GM21737 (cell line): Measurements from ENCODE around the gene ECE1.

Experiments
- ATAC-seq: cut with Tn5 transposase; IDR thresholded peaks from one replicate; pipeline ENCODE4 v1.9.1; 2021; ENCODE audit warnings: mild to moderate bottlenecking, moderate library complexity; ENCODE audit not compliant: unreplicated experiment

ECE1 gene

DNA sequence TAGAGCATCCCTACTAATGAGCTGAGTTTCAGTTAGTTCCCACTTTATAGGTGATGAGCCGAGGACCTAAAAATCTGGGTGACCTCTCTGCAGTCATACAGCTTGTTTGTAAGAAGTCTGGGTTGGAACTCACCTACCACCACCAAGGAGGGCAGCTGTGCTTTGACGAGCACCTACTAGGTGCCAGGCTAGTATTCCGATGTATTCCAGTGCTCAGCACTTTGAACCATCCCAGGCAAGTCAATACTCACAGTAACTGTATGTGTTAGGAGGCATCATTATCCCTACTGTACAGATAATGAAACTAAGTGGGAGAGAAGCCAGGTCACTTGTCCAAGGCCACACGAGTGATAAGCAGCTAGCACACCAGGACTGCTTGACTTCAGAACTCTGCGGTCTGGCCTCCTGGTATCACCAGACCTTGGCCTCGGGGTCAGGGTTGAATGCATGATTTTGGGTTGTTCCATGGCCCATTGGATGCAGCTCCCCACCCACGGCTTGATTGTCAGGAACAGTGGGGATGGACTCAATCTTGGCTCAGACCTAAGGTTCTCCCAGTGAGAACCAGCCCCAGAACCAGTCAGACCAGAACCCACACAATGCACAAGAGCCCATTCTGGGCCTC, 20.7 kb downstream of the ECE1 start:
- ATAC-seq: no peak

DNA sequence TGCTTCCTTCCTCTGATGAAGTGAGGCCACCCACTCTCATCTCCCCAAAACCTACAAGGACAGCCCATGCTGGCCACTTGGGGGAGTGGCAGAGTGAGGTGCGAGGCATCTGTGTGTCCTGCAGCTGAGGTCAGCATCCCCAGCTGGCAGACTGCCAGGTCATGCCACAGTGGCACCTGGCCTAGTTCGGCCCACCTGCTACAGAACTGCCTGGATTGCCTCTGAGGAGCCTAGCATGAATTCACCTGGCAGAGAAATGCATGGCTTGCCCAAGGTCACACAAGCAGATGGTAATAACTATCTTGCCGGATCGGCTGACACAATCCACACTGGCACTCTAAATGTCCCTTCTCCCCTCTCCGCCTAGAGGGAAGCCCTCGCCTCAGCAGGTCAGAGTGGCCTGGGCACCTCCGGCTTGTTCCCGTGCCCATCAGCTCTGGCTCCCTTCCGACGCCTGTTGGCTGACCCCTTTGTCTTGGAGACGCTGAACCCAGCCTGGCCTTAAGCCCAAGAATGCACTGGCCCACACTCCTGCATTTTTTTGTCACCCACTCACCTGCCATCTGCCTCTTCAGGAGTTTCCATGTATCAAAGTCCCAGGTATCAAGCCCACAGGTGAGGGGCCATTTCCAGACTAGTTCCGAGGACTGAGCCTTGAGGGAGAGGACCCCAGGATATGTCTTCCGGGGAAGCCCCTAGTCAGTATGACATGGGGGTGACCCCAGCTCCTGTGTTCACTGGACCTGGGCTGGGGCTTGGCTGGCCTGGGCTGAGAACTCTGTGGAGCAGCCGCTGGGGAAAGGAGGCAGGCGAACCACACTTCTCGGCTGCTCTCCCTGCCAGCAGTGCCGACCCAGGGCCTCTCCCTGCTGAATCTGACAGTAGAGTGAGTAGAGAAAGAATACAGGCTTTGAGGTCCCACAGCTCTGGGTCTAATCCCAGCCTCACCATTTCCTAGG, 21.7 kb downstream of the ECE1 start:
- no peak for ATAC-seq

DNA sequence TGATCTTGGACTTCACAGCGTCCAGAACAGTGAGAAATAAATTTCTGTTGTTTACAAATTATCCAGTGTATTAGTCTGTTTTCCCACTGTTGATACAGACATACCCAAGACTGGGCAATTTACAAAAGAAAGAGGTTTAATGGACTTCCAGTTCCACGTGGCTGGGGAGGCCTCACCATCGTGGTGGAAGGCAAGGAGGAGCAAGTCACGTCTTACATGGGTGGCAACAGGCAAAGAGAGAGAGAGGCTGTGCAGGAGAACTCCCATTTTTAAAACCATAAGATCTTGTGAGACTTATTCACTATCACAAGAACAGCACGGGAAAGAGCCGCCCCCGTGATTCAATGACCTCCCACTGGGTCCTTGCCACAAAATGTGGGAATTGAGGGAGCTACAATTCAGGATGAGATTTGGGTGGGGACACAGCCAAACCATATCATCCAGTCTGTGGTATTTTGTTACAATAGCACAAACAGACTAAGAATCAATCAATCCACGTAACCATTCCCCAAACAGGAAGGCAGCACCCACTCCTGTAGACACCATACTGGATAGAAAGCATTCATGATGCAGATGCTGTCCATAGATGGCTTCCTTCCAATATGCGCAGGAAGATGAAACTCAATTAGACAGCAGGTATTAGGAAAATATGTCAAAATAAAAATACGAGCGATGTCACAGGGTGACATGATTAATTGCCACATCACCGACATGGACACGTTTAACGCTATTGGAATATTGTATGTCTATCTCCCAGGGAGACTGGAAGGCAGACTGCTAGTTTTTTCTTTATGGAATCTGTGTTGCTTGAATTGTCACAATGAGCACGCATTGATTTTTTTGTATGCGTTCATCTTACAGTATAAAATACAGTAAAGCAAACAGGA, 22.8 kb downstream of the ECE1 start:
- no peak for ATAC-seq

DNA sequence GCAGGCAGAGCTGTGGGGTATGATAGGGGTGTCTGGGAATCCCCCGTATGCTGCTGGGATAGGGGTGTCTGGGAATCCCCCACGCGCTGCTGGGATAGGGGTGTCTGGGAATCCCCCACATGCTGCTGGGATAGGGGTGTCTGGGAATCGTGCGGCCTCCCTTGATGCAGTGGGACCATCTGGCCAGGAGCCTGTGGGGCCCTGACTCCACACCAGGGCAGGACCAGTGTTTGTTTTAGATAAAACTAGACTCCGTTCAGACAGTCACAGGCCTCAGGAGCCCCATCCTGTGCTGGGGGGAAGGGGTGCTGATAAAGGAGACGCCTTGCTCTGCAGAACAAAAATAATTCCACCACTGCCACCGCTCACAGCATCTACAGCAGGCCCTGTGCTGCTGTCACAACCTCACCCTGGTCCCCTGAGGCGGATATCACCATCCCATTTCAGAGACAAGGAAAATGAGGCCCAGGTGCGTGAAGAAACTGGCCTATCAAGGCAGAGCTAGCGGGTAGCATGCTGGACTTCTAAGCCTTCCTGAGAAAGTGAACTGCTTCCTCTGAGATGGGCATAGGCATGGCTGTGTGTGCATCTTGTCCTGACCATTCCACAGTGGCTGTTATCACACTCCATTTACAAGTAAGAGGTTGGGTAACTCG, 24.0 kb downstream of the ECE1 start:
- no peak for ATAC-seq

DNA sequence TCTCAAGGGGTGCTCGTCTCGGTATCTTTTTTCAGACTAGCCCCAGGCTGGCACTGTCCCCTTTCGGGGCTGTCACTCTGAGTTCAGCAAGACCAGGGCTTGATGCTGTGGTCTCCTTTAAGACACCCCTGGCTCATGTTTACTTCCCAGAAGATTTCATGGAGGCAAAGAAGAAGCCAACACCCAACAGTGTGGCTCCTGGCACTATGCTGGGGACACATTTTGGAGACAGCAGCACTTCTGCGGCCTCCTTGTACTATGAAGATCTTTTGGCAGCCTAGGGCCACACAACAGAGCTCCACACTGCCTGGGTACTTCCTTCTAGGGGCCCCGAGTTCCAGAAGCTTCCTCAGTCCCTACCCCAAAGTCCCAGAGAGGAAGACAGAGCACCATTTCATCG, 24.6 kb downstream of the ECE1 start:
- ATAC-seq: no peak

DNA sequence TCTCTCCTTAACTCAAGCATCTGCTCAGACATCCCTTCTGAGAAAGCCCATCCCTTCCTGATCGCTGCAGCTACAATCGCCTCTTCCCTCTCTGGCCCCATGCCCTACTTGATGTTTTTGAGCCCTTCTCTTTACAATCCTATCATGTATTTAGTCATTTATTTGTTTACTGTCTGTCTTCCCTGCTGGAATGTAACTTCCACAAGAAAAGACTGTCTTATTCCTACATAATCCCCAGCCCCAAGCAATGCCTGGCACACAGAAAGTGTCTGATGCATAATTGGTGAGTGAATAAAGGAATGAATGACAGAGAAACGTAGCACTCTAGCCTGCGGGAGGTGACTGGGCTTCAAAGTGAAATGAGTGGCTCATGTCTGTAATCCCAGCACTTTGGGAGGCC, 25.4 kb downstream of the ECE1 start:
- no peak for ATAC-seq

DNA sequence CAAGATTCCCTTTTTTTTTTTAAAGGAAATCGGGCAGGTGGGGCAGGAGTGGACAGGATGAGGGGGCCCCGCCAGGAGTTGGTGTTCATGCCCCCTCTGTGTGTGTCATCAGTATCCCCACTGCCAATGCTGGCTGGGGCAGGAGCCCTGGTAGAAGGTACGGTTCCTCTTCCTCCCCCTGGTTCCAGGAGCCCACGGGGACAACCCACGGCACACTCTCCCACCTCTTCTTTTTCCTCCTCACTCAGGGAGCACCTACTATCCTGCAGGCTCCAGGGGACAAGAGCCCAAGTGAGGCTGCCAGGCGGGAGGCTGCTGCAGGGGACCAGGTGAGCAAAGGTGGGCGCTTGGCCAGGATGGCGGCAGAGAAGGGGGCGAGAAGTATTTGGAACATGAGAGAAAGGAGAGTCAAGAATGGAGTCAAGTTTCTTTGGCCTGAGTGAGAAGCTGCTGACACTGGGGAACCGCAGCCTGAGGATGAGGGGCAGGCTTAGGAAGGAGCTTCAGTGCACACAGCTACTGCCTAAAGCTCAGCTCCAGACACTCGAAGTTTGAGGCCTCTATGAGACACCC, 26.5 kb downstream of the ECE1 start:
- ATAC-seq: no peak

DNA sequence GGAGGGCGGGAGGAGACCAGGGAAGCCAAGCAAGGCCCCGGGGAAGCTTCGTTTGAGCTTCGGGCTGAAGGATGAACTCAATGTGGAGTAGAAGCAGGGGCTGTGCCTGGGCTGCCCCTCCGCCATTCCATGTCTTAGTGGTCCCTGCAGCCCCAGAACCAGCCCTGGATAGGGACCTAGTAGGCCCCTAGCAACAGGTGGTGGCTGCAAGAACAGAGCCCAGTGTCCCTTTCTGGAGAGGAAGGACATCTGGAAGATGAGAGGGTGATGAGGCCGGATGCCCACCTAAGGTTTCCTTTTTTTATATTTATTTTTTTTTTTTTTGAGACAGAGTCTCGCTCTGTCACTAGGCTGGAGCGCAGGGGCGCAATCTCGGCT, 27.2 kb downstream of the ECE1 start:
- ATAC-seq: no peak

DNA sequence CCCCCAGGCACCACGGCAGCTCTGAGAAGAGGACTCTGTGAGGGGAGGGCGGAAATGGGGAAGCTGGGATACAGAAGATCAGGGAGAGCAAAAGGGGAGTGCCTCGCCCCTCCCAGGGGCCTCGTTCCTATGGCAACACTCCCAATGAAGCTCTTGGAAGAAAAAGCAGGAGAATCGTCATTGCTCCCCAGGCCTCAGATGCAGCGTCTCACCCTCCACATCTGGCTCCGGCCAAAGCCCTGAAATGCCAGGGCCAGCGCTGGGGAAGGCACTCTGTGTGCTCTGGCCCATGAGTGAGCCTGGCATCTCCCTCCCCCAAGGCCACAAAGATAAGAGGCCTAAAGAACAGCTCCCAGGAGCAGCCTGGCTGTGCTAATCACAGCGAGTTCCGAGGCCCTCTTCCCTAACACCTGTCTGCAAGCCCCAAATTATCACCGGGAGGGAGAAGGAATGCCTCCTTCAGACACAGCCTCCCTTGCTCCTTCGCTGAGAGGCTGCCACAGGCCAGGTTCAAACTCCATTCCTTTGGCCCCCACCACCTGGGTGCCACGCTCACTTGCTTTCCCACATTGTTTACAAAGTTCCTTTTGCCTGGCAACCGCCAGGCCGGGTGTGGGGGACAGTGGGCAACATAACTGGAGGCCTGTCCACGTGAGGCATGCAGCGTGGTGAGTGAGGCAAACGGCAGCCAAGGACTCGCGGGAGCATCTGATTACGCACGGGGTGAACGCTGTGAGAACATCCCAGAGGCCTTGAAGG, 27.8 kb downstream of the ECE1 start:
- no peak for ATAC-seq

DNA sequence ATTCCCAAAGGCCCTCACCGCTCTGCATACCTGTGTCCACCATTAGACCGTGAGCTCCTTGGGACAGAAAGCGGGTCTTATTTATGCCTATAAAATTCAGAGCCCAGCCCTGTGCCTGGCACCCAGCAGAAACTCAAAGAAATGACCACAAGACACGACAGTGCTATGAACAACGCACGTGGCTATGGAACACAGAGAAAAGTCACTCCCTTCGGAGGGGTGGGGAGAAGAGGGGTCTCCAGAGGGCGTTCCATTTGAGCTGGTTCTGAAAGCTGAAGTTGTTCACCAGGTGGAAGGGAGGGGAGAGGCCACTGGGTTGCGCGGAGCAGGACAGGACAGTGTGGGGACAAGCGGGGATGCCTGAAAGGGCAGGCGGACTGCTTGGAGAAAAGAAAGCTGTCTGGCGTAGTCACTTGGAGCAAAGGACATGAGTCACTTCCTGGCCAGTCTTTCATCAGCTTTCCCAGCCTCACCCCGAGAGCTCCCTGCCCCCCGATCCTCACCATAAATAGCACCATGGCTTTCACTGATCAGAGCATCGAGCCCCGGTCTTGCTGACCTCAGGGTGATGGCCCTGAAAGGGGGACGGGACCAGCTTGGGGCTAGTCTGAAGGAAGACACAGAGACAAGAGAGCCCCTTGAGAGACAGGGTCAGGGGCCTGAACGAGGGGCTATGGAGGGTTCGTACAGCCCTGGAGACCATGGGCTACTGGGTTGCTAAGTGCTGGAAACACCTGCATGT, 28.5 kb downstream of the ECE1 start:
- ATAC-seq: no peak

DNA sequence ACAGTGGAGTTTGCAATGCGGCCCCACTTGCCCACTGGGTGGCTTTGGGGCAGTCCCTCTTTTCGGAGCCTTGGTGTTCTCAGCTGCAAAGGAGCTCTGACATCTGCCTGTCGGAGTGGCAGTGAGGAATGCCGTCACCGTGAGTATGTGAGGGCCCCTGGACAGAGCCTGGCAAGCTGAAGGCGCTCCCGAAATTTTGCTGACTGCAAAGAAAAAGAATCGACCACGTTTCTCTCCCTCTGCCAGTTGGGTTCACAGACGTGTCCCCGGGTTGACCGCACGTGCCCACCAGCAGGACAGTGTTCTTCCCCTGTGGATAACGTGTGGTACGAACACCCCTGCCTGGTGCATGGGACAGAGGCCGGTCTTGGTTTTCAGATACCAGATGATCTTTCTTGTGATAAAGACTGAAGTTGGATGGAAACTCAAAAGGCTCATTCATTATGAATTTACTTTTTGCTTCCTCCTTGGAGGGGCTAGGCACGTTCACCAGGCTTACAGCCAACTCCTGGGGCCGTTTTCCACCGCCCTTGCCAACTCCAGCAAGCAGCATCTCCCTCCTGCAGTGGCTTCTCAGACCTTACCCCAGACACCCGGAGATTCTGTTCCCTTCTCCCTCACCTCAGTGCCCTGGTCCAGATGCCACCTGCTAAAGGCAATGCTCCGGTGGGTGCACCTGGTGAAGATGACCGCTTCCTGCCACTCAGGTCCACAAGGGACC, 29.7 kb downstream of the ECE1 start:
- ATAC-seq: no peak

DNA sequence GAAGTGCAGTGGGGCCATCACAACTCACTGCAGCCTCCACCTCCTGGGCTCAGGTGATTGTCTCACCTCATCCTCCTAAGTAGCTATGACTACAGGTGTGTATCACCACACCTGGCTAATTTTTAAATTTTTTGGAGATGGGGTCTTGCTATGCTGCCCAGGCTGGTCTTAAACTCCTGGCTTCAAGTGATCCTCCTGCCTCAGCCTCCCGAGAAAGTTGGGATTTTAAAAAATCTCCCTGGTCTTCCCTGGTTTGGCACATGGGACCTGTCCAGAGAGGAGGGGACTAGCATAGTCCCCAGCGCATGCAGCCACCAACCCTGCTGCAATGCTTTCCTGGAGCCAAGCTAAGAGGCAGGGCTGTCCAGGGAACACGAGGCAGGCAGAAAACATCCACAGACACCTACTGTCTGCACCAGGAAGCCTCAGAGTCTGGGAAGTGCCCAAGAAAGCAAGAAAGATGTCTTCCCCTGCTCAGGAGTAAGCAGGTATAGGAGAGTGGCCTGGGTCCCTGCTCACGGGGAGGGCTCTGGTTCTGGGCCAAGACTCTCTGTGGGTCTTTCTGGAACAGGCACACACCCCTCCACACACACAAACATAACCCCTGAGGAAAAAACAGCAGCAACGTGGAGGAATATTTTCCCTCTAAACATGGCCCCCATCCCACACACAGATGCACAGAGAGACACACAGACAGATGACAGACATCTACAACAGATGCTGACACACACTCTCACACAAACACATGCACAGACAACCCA, 30.8 kb downstream of the ECE1 start:
- no peak for ATAC-seq

DNA sequence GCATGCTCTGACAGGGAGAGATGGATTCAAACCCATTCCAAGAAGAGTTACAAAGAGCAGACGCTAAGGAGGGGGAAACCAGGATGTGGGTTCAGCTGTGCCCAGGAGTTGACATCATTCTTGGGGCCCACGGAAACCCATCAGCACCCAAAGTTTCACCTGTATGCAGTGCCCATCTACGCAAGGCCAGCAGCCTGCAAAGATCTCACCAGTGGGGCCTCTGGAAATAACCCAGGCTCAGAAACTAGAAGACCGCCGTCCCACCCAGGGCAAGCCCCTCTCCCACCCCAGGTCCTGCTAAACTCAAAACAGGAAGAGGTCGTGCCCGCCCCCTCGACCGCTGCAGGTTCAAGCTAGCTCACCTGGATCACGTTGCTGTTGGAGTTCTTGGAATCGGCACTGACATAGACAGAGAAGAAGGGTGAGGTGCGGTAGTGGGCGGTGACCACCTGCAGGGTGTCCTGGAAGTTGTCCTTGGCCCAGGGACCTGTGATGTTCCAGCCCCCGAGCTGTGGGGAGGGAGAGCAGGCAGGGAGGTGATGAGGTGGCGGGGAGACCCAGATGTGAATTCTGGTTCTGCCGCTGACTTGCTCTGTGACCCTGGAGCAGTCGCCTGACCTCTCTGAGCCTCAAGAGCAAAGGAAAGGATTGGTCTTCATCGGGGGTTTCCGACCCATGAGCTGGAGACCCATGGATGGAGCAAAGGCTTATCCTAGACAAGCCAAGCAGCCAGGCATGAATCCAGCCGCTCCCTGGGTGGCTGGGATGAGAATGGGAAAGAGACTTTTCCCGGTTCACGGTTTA, 31.7 kb downstream of the ECE1 start:
- no peak for ATAC-seq

DNA sequence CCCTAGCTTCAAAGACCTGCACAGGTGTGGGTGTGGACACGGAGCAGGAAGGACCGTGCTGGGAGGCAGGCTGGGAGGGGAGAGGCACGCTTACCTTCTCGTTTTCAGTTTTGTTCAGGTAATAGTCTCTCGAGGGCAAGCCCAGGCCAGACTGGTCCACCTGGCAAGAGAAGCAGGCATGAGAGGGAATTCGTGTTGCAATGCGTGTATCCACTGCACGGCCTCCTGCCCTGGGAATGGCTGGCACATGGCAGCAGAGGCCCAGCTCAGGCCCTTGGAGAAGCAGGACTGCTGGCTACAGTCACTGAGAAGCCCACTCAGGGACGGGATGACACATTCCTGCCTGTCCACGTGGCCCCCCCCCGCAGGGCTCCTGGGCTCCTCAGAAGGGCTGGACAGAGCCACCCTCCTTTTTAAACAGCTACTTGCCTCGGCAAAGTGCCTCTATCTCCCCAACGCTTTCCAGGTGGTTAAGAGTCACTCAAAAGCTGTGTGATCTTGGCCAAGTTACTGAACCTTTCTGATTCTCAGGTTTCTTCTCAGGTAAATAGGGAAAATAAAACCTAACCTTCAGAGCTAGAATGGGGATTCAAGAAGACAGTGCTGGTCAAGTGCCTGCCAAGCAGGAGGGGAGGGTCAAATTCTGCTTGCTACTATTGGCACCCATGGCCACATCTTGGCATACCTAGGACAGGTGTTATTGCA, 32.7 kb downstream of the ECE1 start:
- ATAC-seq: no peak

DNA sequence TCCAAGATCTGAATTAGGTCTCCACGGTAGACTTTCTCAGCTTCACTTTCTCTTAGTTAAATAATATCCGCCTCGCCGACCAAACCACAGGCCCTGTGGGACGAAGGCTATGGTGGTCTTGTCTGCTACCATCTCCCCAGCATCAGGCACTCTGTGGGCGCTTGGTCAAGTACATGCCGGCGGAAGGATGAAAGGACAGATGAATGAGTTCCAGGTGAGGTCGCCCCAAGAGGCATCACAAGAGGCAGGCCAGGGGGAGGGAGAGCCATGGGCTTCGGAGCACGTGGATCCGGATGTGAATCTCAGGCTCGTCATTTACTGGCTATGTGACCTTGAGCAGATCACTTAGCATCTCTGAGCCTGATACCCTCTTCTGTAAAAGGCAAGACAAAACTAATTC, 33.5 kb downstream of the ECE1 start:
- no peak for ATAC-seq

DNA sequence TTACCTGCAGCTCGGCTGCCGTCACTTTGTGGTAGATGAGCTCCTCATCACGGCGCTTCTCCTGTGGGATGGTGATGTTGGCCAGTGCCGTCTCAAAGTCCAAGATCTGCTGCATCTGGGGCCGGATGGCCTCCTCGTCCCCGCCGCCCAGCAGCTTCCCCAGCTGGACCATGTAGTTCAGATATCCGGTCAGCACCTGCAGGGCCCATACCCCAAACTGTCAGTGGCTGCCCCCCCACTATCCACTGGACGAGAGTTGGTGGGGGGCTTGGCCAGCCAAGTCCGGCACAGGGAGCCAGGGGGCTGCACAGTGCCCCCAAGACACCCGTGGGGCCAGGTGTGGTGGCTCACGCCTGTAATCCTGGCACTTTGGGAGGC, 34.3 kb downstream of the ECE1 start:
- no peak for ATAC-seq
